Endothelial cell of umbilical vein (primary cell): ENCODE data around the gene MBL2. TPM values are rescaled to one million over a fixed set of nuclear protein-coding genes. Genes with fewer than 3 reads are reported as not detected.

Source experiments
- BruUV-seq: library from RNA; stranded (reverse); fragments of 400-500 nt; replicated peaks from 2 replicates; lab custom pipeline; 2021; lab: Mats Ljungman, UMichigan
- CTCF ChIA-PET: fragments of 300-600, 350-600 bp; sonication (Branson Sonifier 250); formaldehyde crosslinking; loops from one replicate; lab custom pipeline; 2021; ENCODE audit warnings: antibody characterized with exemption, inconsistent platforms; lab: Charles Lee
- POLR2A ChIA-PET: fragments of 300-600, 350-600 bp; sonication (Branson Sonifier 250); formaldehyde crosslinking; loops from one replicate; lab custom pipeline; 2021; ENCODE audit warnings: antibody characterized with exemption, inconsistent platforms; lab: Charles Lee
- DNase-seq: peaks from one replicate; pipeline ENCODE4 v3.0.0-alpha.2; 2011; ENCODE audit warnings: low read depth, low spot score
- FAIRE-seq: peaks from 2 replicates; lab custom pipeline; 2011; peaks lifted over from hg19 to GRCh38; lab: Jason Lieb, UNC
- H2AFZ ChIP-seq: 2 replicates; pipeline ENCODE4 v1.6.0; 2012; ENCODE audit warnings: low read depth, low read length, control low read depth, inconsistent platforms
- H3K27ac ChIP-seq: 2 replicates; pipeline ENCODE4 v1.5.1; 2011; ENCODE audit warnings: low read depth, mild to moderate bottlenecking, control low read depth, low read length, moderate library complexity; ENCODE audit not compliant: insufficient read depth
- H3K27me3 ChIP-seq, 2 experiments: 2 replicates each; pipeline versions ENCODE4 v1.6.0 to v1.6.1; 2011; ENCODE audit warnings: low read length in 2 of 2, mixed read lengths in 1 of 2; ENCODE audit not compliant: control insufficient read depth in 2 of 2, insufficient read depth in 2 of 2
- H3K36me3 ChIP-seq, 2 experiments: 2 replicates in 1 of 2; 3 replicates in 1 of 2; pipeline ENCODE4 v1.5.1; 2011; ENCODE audit warnings: low read length in 2 of 2, mild to moderate bottlenecking in 1 of 2, moderate library complexity in 1 of 2; ENCODE audit not compliant: control insufficient read depth in 2 of 2, insufficient read depth in 2 of 2; ENCODE audit errors: extremely low read depth in 1 of 2
- H3K4me1 ChIP-seq: 3 replicates; pipeline ENCODE4 v1.5.1; 2011; ENCODE audit warnings: mild to moderate bottlenecking, low read length; ENCODE audit not compliant: control insufficient read depth, insufficient read depth; ENCODE audit errors: extremely low read depth
- H3K4me2 ChIP-seq: 2 replicates; pipeline ENCODE4 v1.6.1; 2011; ENCODE audit warnings: low read length, control low read depth, mixed read lengths; ENCODE audit not compliant: insufficient read depth
- H3K4me3 ChIP-seq, 3 experiments: fragments of 200-600 bp in 1 of 3; sonication (generic), shearing (Covaris generic) in 1 of 3; replicated peaks in 1 of 3; 2 replicates each; pipeline ENCODE4 v1.5.1; 2011 to 2016; ENCODE audit warnings: control low read depth in 3 of 3, low read length in 3 of 3, mild to moderate bottlenecking in 2 of 3, inconsistent platforms in 1 of 3, low read depth in 1 of 3, moderate library complexity in 1 of 3; ENCODE audit not compliant: insufficient read depth in 1 of 3
- H3K79me2 ChIP-seq: 2 replicates; pipeline ENCODE4 v1.6.0; 2012; ENCODE audit warnings: low read length, inconsistent platforms; ENCODE audit not compliant: control insufficient read depth, insufficient read depth
- H3K9ac ChIP-seq: replicated peaks from 2 replicates; pipeline ENCODE3; 2011; ENCODE audit warnings: low read length, control low read depth; ENCODE audit not compliant: insufficient read depth; ENCODE audit errors: extremely low read depth
- H3K9me1 ChIP-seq: replicated peaks from 3 replicates; pipeline ENCODE4 v1.6.0; 2011; ENCODE audit warnings: mild to moderate bottlenecking, low read length; ENCODE audit not compliant: control insufficient read depth, insufficient read depth; ENCODE audit errors: extremely low read depth
- H3K9me3 ChIP-seq: replicated peaks from 2 replicates; pipeline ENCODE4 v1.5.1; 2012; ENCODE audit warnings: low read length, inconsistent platforms; ENCODE audit not compliant: control insufficient read depth, insufficient read depth
- H4K20me1 ChIP-seq: replicated peaks from 2 replicates; pipeline ENCODE3; 2011; ENCODE audit warnings: mild to moderate bottlenecking, low read length; ENCODE audit not compliant: control insufficient read depth, insufficient read depth; ENCODE audit errors: extremely low read depth
- EZH2 ChIP-seq: IDR thresholded peaks from 2 replicates; pipeline ENCODE4 v1.6.1; 2012; ENCODE audit warnings: borderline replicate concordance, low read depth, mild to moderate bottlenecking, moderate library complexity, low read length, inconsistent platforms; ENCODE audit not compliant: severe bottlenecking
- FOS ChIP-seq: IDR thresholded peaks from 2 replicates; pipeline ENCODE4 v1.6.1; 2011; ENCODE audit warnings: mild to moderate bottlenecking, low read length, moderate library complexity, borderline replicate concordance; ENCODE audit not compliant: insufficient read depth
- GATA2 ChIP-seq: IDR thresholded peaks from 2 replicates; pipeline ENCODE4 v1.7.0; 2011; ENCODE audit warnings: low read depth, mild to moderate bottlenecking, moderate library complexity, mixed read lengths, low read length; ENCODE audit not compliant: insufficient read length, insufficient read depth
- JUN ChIP-seq: IDR thresholded peaks from 2 replicates; pipeline ENCODE4 v1.6.1; 2011; ENCODE audit warnings: borderline replicate concordance, low read depth; ENCODE audit not compliant: insufficient read length, insufficient read depth
- MYC ChIP-seq: IDR thresholded peaks from one replicate; pipeline ENCODE4 v1.6.1; 2011; ENCODE audit warnings: mild to moderate bottlenecking, low read depth, low read length
- POLR2A ChIP-seq: IDR thresholded peaks from 2 replicates; pipeline ENCODE4 v1.6.1; 2012; ENCODE audit warnings: low read depth, mild to moderate bottlenecking, control low read depth, low read length
- POLR2AphosphoS5 ChIP-seq: IDR thresholded peaks from 2 replicates; pipeline ENCODE4 v1.6.1; 2012; ENCODE audit warnings: low read depth, mild to moderate bottlenecking, control low read depth, low read length, moderate library complexity; ENCODE audit not compliant: insufficient read depth
- dilution Hi-C: fragments of 300-500 bp; cut with MboI; formaldehyde crosslinking; loops from one replicate; pipeline ENCODE4 v1.15.0; 2019; ENCODE audit warnings: low sequenced_read_pairs; ENCODE audit not compliant: extremely low pct_ligation_motif_present
- intact Hi-C: fragments of 100-400 bp; cut with micrococcal nuclease; formaldehyde crosslinking; loops from one replicate; pipeline ENCODE4 v1.10.0; 2022
- polyA plus RNA-seq, 4 experiments: library from polyadenylated mRNA; depleted of rRNA in 3 of 4; stranded (reverse) in 3 of 4; unstranded in 1 of 4; fragments of >200 nt; gene quantifications; 2 replicates each; pipeline versions ENCODE4 v1.2.1 to v1.2.3, GENCODE V29; 2011 to 2012; ENCODE audit warnings: missing spikeins in 1 of 4
- total RNA-seq: library from RNA; stranded (reverse); gene quantifications from 2 replicates; pipeline ENCODE4 v1.2.3, GENCODE V29; 2021
- TF ChIP-seq, protein P1 (sequence below), 2 donors: IDR thresholded peaks; 1 replicate in 1 of 2; 2 replicates in 1 of 2; pipeline ENCODE4 v1.5.1; 2011; ENCODE audit warnings: low read length in 2 of 2, mild to moderate bottlenecking in 2 of 2, moderate library complexity in 2 of 2, control low read depth in 1 of 2, inconsistent platforms in 1 of 2, low read depth in 1 of 2; ENCODE audit not compliant: insufficient read depth in 1 of 2; ENCODE audit errors: extremely low read depth in 1 of 2
- TF ChIP-seq, protein P2 (sequence below): IDR thresholded peaks from 2 replicates; pipeline ENCODE4 v1.6.1; 2011; ENCODE audit not compliant: insufficient read depth, insufficient read length

The MBL2 gene
- total and polyA plus RNA-seq, 2 donors (not counting 3 experiments of a cell fraction or from before 2014, with no cell fraction given), result not detected

GRCh38 chr10:52741851-52742250, 30.7 kb downstream of the MBL2 start:
- Histone ChIP-seq H3K36me3 (no peaks in the 10 kb centered on the region), H2AFZ (no peak overlapping the region), H3K27ac (no peak overlapping the region), H3K27me3 (no peaks in the 10 kb centered on the region), H4K20me1 (no peaks in the 10 kb centered on the region), H3K9me1 (peaks cover 2% of the 10 kb centered on the region), H3K4me3 (no peak overlapping the region), H3K9ac (no peak overlapping the region), H3K9me3 (no peaks in the 10 kb centered on the region), H3K4me1 (no peaks in the 10 kb centered on the region), H3K79me2 (no peaks in the 10 kb centered on the region), H3K4me2 (no peak overlapping the region)
- BruUV-seq, result no TSS peak
- TF ChIP-seq JUN (no peak), POLR2AphosphoS5 (no peak), EZH2 (no peak), GATA2 (no peak), MYC (no peak), POLR2A (no peak), FOS (no peak)
- TF ChIP-seq, protein P1, sequence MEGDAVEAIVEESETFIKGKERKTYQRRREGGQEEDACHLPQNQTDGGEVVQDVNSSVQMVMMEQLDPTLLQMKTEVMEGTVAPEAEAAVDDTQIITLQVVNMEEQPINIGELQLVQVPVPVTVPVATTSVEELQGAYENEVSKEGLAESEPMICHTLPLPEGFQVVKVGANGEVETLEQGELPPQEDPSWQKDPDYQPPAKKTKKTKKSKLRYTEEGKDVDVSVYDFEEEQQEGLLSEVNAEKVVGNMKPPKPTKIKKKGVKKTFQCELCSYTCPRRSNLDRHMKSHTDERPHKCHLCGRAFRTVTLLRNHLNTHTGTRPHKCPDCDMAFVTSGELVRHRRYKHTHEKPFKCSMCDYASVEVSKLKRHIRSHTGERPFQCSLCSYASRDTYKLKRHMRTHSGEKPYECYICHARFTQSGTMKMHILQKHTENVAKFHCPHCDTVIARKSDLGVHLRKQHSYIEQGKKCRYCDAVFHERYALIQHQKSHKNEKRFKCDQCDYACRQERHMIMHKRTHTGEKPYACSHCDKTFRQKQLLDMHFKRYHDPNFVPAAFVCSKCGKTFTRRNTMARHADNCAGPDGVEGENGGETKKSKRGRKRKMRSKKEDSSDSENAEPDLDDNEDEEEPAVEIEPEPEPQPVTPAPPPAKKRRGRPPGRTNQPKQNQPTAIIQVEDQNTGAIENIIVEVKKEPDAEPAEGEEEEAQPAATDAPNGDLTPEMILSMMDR (IDR thresholded peaks at IDR 0.05; ENCODE audit: extremely low read depth in 1 of 2, insufficient read depth in 1 of 2, low read depth in 1 of 2, low read length in 2 of 2), result no peak
- TF ChIP-seq, protein P2, sequence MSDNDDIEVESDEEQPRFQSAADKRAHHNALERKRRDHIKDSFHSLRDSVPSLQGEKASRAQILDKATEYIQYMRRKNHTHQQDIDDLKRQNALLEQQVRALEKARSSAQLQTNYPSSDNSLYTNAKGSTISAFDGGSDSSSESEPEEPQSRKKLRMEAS, result no peak
- FAIRE-seq (no peak), DNase-seq (no peak)
- ChIA-PET POLR2A (no interaction called here), CTCF (interaction anchor here (0.5 to 4.2 kb wide), 14 partner anchors 13 to 573 kb away, joined by 3 to 182 read pairs (median 3); partner anchors contain the start of gene MBL2)
- intact Hi-C loops, result loop anchor here (1.0 kb wide), 1 partner anchor 38 kb away; no protein-coding TSS in a partner anchor
- dilution Hi-C loops, result no loop called here
